HS-27A (cell line): Measurements from ENCODE around the gene IL19.
"Not testable (repeated sequence)": the region's sequence is repeated elsewhere in the genome, so short reads cannot be mapped to it uniquely, and the experiment has no call there.

Experiments
- DNase-seq: peaks from one replicate; pipeline ENCODE4 v3.0.0-alpha.2; 2012; ENCODE audit warnings: low read depth, missing footprints

IL19 gene

GRCh38 chr1:206833106-206833680 lies 62.6 kb downstream of the IL19 start:
- no peak for DNase-seq

GRCh38 chr1:206833801-206834200 lies 63.2 kb downstream of the IL19 start:
- no peak for DNase-seq

- no peak for DNase-seq
Measured at GRCh38 chr1:206834217-206834616, 63.6 kb downstream of the IL19 start.

GRCh38 chr1:206834711-206835110 lies 64.1 kb downstream of the IL19 start:
- no peak for DNase-seq

DNA sequence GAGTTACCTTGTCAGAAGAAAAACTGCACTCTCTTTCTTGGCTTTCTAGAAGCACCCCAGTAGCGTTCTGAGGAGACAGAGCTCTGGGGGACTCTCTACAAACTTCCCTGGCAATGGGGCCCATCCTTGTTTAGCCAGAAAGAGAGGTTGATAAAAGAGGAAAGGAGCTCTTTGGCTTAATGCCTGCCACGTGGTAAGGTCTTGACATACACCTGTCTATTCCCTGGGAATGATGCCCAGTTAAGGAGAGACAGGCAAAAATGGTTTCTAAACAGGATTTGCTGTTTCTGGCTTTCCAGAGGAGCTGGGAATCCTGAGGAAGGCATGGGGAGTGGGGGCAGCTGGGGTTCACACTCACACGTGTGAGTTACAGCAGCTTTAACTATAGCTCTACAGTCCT lies 64.6 kb downstream of the IL19 start:
- no peak for DNase-seq

- DNase-seq = no peak
Measured at GRCh38 chr1:206836111-206836510, 65.5 kb downstream of the IL19 start.

GRCh38 chr1:206839006-206839560 lies 68.5 kb downstream of the IL19 start:
- DNase-seq = no peak

- DNase-seq = peak; percentile 79
Measured at GRCh38 chr1:206839857-206840256, 69.3 kb downstream of the IL19 start.

GRCh38 chr1:206841609-206842323 lies 71.2 kb downstream of the IL19 start:
- DNase-seq = no peak

DNA sequence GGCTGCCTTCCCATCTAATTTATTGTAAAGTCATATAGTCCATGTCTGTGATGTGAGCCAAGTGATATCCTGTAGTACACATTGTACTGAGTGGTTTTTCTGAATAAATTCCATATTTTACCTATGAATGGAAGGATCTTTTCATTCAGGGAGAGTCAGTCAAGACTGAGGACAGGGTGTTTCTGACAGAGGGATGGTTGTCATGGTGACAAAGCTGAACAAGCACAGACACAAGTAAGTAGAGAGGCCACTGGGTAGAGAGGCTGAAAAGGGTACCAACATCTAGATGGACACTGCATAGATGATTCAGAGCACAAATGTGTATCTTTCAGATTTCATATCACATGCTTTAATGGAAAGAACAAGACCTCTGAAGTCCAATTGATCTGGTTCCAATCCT lies 72.3 kb downstream of the IL19 start:
- DNase-seq = no peak

DNA sequence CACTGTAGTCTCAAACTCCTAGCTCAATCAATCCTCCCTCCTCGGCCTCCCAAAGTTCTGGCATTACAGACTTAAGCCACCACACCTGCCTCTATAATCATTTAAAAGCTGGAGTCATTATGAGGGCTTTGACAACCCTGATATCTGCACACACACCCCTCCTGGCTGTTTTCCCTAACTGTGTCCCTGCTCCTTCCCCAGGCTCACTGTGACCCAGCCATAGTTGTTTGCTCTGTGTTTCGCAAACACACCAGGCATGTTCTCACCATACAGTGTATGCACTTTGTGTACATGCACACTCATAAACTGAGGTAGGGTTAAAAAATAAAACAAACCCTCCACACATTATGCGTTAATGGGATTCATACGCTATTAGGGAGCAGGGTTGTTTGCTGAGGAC lies 73.1 kb downstream of the IL19 start:
- no peak for DNase-seq

- no peak for DNase-seq
Measured at GRCh38 chr1:206846487-206846886, 75.9 kb downstream of the IL19 start.

DNA sequence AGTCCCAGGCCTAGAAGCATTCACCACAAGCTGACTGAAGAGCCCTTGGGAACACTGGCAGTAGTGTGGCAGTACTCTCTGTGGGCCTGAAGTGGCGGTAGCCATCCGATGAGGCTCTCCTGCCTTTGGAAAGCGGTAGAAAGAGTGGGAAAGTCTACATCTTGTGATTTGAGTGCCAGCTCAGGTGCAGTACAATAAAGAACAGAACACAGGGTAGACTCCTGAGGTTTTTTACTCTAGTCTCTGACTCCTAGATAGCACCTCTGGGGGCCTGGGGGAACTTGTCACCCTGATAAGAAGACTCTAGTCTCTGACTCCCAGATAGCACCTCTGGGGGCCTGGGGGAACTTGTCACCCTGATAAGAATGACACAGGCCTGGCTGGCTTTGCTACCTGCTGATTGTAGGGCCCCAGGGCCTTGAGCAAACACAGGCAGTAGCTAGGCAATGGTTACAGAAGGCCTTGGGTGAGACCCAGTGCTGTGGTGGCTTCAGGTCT lies 76.8 kb downstream of the IL19 start:
- DNase-seq = no peak

DNA sequence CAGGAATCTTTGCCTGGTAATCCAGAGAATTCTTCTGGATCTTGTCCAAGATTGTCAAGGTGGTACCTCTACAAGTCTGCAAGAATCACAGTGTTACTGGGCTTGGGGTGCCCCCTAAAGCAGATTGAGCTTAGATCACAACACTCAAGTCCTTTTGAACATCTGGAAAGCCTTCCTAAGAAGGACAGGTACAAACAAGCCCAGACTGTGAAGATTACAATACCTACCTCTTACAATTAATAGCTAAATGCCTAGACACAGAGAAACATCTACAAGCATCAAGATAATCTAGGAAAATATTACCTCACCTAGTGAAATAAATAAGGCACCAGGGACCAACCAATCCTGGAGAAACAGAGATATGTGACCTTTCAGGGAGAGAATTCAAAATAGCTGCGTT lies 77.4 kb downstream of the IL19 start:
- no peak for DNase-seq

DNA sequence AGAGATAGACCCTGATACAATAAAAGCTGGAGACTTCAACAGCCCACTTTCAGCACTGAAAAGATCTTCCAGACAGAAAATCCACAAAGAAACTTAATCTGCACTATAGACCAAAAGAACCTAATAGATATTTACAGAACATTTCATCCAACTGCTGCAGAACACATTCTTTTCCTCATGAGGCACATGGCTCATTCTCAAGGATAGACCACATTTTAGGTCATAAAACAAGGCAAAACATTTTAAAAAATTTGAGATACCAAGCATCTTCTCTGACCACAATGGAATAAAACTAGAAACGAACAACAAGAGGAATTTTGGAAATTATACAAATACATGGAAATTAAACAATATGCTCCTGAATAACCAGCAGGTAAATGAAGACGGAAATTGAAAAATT lies 79.8 kb downstream of the IL19 start:
- no peak for DNase-seq

DNA sequence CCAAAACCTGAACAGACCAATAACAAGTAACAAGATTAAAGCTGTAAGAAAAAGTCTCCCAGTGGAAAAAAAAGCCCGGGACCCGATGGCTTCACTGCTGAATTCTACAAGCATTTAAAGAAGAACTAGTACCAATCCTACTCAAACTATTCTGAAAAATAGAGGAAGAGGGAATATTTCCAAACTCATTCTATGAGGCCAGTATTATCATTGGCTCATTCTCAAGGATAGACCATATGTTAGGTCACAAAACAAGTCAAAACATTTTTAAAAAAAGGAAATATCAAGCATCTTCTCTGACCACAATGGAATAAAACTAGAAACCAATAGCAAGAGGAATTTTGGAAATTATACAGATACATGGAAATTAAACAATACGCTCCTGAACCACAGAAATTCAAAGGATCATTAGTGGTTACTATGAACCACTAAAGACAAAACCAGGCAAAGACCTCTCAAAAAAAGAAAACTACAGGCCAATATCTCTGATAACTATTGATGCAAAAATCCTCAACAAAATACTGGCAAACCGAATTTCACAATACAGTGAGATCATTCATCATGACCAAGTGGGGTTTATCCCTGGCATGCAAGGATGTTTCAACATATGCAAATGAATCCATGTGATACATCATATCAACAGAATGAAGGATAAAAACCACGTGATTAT lies 80.9 kb downstream of the IL19 start:
- no peak for DNase-seq

DNA sequence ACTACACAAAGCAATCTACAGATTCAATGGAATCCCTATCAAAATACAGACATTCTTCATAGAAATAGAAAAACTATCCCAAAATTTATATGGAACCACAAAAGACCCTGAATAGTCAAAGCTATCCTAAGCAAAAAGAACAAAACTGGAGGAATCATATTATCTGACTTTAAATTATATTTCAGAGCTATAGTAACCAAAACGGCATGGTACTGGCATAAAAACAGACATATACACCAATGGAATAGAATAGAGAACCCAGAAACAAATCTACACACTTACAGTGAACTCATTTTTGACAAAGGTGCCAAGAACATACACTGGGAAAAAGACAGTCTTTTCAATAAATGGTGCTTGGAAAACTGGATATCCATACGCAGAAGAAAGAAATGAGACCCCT lies 82.1 kb downstream of the IL19 start:
- not testable (repeated sequence) for DNase-seq

DNA sequence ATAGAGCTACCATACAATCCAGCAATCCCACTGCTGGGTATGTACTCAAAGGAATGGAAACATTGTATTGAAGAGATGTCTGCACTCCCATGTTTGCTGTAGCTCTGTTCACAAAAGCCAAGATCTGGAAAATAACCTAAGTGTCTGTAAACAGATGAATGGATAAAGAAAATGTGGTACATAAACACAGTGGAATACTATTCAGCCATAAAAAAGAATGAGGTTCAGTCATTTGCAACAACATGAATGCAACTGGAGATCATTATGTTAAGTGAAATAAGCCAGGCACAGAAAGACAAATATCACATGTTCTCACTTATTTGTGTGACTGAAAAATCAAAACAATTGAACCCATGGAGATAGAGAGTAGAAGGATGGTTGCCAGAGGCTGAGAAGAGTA lies 83.1 kb downstream of the IL19 start:
- not testable (repeated sequence) for DNase-seq

DNA sequence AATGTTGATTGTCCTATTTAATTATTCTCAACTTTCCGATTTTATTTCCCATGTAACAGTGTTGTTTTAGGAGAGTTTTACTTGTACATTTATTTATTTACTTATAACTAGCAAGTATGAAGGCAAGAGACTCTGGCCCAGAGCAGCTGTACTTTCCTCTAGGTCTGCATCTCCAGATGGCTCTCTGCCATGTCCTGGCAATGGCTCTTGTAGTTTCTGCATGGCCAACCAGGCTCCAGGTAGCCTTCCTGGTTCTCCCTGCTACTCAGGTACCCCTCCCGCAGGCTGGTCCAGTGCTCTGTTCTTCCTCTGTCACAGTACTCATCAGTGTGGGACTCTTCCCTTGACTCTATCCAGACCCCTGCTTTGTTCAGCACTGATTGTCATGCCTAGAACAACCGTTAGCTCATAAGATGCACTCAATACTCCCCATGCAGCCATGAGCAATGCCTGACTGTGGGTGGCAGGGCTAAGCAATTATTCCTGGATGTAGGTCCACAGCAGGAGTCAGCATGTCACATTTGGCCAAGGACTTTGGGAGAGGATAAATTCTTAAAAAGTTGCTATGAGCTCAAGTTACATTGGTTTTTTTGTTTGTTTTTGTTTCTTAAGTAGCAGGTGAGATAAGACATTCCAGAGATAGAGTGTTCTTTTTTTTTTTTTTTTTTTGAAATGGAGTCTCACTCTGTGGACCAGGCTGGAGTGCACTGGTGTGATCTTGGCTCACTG lies 84.0 kb downstream of the IL19 start:
- DNase-seq = no peak

DNA sequence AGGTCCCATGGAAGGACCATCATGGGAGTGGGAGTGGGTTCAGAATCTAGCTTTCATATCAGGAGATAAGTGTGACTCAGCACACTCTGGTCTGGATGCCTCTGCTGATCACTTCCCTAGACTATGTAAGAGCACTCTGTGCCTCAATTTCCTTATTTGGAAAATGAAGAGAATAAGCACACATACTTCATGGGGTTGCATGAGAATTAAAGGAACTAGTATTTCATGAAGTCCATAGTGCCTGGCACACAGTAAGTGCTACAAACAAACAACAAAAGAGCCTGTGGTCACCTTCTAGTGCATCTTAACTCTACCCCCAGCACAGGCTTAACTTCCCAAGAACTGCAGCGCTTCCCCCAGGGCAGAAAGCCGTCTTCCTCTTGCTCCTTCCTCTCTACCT lies 85.3 kb downstream of the IL19 start:
- no peak for DNase-seq

- no peak for DNase-seq
Measured at GRCh38 chr1:206856674-206857464, 86.3 kb downstream of the IL19 start.
